ENCODE results near the gene PRR19. TPM values are rescaled to one million over a fixed set of nuclear protein-coding genes. Genes with fewer than 3 reads are reported as not detected.

Gene PRR19
- total and polyA plus RNA-seq, 4 donors = 0.27 to 0.43 (median 0.42) TPM; not detected in 1

DNA sequence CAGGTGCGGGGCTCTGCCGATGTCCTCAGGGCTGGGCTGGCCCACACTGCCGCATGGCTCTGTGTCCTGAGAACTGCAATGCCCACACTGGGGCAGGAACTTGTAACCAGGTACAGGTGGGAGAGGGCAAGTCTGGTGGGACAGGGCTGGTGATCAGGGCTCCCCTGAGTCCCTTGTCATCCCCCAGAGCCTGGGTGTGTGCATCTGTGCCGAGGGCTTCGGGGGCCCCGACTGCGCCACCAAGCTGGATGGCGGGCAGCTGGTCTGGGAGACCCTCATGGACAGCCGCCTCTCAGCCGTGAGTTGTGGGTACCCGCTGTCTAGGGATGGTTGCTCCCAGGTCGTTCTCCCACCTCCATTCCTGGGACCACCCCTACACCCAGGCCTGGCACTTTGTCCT lies 54.0 kb downstream of the PRR19 start (continued):
- TF ChIP-seq ATF3 (IDR thresholded peaks at IDR 0.05) (no peak), YY1 (IDR thresholded peaks at IDR 0.05) (no peak)

DNA sequence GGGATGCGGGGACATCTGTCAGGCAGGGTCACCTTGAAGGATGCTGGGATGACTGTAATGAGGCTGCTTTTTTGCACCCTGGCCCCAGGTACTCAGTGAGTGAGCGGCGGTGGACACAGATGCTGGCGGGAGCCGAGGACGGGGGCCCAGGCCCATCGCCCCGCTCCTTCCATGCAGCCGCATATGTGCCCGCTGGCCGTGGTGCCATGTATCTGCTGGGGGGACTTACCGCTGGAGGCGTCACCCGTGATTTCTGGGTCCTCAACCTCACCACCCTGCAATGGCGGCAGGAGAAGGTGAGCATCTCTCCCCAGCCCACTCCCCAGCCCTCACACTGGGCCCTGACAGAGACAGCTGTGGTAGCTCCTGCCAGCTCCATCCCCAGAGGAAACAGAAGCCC lies 54.8 kb downstream of the PRR19 start:
- Histone ChIP-seq H3K9ac (ENCODE audit: low read depth in 1 of 2, low read length in 2 of 2) (no peak overlapping the region), H3K4me1 (ENCODE audit: control insufficient read depth in 4 of 4, insufficient read depth in 4 of 4, low read length in 3 of 4) (no peaks in the 10 kb centered on the region), H3K27ac (ENCODE audit: low read depth in 1 of 2, low read length in 2 of 2) (no peak overlapping the region), H3K4me3 (ENCODE audit: low read depth in 1 of 3, low read length in 3 of 3) (no peak overlapping the region), H3K9me3 (ENCODE audit: control insufficient read depth in 4 of 4, low read length in 3 of 4) (no peaks in the 10 kb centered on the region), H3K27me3 (ENCODE audit: control insufficient read depth in 4 of 4, insufficient read depth in 4 of 4, low read length in 3 of 4) (no peaks in the 10 kb centered on the region), H3K36me3 (ENCODE audit: control insufficient read depth in 4 of 4, insufficient read depth in 3 of 4, low read depth in 1 of 4, low read length in 3 of 4) (peaks cover 0 to 49% (median 6%) of the 10 kb centered on the region in 4 donors)
- TF ChIP-seq RXRA (IDR thresholded peaks at IDR 0.05) (no peak), HNF4G (IDR thresholded peaks at IDR 0.05) (no peak), EGR1 (IDR thresholded peaks at IDR 0.05; ENCODE audit: low read depth in 2 of 2) (no peak), GABPA (IDR thresholded peaks at IDR 0.05 in 1 of 2, conservative IDR thresholded peaks at IDR 0.05 in 1 of 2) (no peak), NR2F2 (IDR thresholded peaks at IDR 0.05) (no peak), TAF1 (conservative IDR thresholded peaks at IDR 0.05) (no peak), YY1 (IDR thresholded peaks at IDR 0.05) (no peak), RAD21 (IDR thresholded peaks at IDR 0.05) (no peak), FOXA1 (IDR thresholded peaks at IDR 0.05) (no peak), ATF3 (IDR thresholded peaks at IDR 0.05) (no peak), JUND (IDR thresholded peaks at IDR 0.05) (no peak), FOXA2 (IDR thresholded peaks at IDR 0.05) (no peak), HNF4A (conservative IDR thresholded peaks at IDR 0.05) (no peak), CTCF (IDR thresholded peaks at IDR 0.05; ENCODE audit: low read depth, low read length, missing input control) (no peak), SP1 (IDR thresholded peaks at IDR 0.05) (no peak)
- TF ChIP-seq, protein P1, sequence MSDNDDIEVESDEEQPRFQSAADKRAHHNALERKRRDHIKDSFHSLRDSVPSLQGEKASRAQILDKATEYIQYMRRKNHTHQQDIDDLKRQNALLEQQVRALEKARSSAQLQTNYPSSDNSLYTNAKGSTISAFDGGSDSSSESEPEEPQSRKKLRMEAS (IDR thresholded peaks at IDR 0.05) = no peak
- TF ChIP-seq, protein P2, sequence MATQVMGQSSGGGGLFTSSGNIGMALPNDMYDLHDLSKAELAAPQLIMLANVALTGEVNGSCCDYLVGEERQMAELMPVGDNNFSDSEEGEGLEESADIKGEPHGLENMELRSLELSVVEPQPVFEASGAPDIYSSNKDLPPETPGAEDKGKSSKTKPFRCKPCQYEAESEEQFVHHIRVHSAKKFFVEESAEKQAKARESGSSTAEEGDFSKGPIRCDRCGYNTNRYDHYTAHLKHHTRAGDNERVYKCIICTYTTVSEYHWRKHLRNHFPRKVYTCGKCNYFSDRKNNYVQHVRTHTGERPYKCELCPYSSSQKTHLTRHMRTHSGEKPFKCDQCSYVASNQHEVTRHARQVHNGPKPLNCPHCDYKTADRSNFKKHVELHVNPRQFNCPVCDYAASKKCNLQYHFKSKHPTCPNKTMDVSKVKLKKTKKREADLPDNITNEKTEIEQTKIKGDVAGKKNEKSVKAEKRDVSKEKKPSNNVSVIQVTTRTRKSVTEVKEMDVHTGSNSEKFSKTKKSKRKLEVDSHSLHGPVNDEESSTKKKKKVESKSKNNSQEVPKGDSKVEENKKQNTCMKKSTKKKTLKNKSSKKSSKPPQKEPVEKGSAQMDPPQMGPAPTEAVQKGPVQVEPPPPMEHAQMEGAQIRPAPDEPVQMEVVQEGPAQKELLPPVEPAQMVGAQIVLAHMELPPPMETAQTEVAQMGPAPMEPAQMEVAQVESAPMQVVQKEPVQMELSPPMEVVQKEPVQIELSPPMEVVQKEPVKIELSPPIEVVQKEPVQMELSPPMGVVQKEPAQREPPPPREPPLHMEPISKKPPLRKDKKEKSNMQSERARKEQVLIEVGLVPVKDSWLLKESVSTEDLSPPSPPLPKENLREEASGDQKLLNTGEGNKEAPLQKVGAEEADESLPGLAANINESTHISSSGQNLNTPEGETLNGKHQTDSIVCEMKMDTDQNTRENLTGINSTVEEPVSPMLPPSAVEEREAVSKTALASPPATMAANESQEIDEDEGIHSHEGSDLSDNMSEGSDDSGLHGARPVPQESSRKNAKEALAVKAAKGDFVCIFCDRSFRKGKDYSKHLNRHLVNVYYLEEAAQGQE (IDR thresholded peaks at IDR 0.05) = no peak
- 97% methylated on average over 15 of the region's 15 CpGs for WGBS
- DNase-seq (ENCODE audit: low spot score) = no peak
